Ishikawa (cell line): ENCODE measurements around the gene SH3PXD2A.

ENCODE experiments used
- CEBPB ChIP-seq: IDR thresholded peaks from 2 replicates; pipeline ENCODE4 v1.6.1; 2012
- CREB1 ChIP-seq: IDR thresholded peaks from 2 replicates; pipeline ENCODE4 v1.6.1; 2012; ENCODE audit warnings: low read depth
- EP300 ChIP-seq: IDR thresholded peaks from 2 replicates; pipeline ENCODE4 v1.6.1; 2012; ENCODE audit warnings: borderline replicate concordance
- NFIC ChIP-seq: IDR thresholded peaks from 2 replicates; pipeline ENCODE4 v1.6.1; 2012
- RAD21 ChIP-seq: IDR thresholded peaks from 2 replicates; pipeline ENCODE4 v1.6.1; 2012; ENCODE audit warnings: low read depth
- TAF1 ChIP-seq: IDR thresholded peaks from 2 replicates; pipeline ENCODE4 v1.6.1; 2012; ENCODE audit warnings: low read depth, mild to moderate bottlenecking
- TCF12 ChIP-seq: IDR thresholded peaks from 2 replicates; pipeline ENCODE4 v1.6.1; 2012; ENCODE audit warnings: low read depth
- TEAD4 ChIP-seq: IDR thresholded peaks from 2 replicates; pipeline ENCODE4 v1.6.1; 2012
- YY1 ChIP-seq: IDR thresholded peaks from 2 replicates; pipeline ENCODE4 v1.6.1; 2012; ENCODE audit warnings: low read depth
- TF ChIP-seq, protein P1 (sequence below): IDR thresholded peaks from 2 replicates; pipeline ENCODE4 v1.6.1; 2012
- TF ChIP-seq, protein P2 (sequence below): IDR thresholded peaks from 2 replicates; pipeline ENCODE4 v1.6.1; 2012
- TF ChIP-seq, protein P3 (sequence below): IDR thresholded peaks from 2 replicates; pipeline ENCODE4 v1.6.1; 2012; ENCODE audit warnings: low read depth, mild to moderate bottlenecking

DNA sequence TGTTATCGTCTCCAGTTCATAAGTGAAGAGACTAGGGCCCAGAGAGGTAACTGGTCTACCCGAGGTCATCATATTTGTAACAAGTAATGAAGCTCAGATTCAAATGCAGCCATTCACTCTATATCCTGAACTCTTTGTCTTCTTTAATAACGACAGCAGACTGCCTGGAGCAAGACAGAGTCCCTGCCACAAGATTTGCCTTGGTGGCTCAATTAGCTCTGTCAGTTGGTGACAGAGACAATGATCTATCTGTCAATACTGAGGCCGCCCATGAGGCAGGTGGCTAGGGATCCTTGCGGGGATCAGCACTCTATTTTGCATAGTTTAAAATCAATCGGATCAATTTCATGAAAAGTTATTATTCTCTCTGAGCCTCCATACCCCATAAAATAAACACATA is 43.9 kb downstream of the SH3PXD2A start:
- TF ChIP-seq TCF12 (no peak), CEBPB (no peak), EP300 (no peak), YY1 (no peak), RAD21 (no peak), TEAD4 (no peak), NFIC (no peak), CREB1 (no peak), TAF1 (no peak)
- TF ChIP-seq, protein P1, sequence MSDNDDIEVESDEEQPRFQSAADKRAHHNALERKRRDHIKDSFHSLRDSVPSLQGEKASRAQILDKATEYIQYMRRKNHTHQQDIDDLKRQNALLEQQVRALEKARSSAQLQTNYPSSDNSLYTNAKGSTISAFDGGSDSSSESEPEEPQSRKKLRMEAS: no peak
- TF ChIP-seq, protein P2, sequence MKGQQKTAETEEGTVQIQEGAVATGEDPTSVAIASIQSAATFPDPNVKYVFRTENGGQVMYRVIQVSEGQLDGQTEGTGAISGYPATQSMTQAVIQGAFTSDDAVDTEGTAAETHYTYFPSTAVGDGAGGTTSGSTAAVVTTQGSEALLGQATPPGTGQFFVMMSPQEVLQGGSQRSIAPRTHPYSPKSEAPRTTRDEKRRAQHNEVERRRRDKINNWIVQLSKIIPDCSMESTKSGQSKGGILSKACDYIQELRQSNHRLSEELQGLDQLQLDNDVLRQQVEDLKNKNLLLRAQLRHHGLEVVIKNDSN: no peak
- TF ChIP-seq, protein P3, sequence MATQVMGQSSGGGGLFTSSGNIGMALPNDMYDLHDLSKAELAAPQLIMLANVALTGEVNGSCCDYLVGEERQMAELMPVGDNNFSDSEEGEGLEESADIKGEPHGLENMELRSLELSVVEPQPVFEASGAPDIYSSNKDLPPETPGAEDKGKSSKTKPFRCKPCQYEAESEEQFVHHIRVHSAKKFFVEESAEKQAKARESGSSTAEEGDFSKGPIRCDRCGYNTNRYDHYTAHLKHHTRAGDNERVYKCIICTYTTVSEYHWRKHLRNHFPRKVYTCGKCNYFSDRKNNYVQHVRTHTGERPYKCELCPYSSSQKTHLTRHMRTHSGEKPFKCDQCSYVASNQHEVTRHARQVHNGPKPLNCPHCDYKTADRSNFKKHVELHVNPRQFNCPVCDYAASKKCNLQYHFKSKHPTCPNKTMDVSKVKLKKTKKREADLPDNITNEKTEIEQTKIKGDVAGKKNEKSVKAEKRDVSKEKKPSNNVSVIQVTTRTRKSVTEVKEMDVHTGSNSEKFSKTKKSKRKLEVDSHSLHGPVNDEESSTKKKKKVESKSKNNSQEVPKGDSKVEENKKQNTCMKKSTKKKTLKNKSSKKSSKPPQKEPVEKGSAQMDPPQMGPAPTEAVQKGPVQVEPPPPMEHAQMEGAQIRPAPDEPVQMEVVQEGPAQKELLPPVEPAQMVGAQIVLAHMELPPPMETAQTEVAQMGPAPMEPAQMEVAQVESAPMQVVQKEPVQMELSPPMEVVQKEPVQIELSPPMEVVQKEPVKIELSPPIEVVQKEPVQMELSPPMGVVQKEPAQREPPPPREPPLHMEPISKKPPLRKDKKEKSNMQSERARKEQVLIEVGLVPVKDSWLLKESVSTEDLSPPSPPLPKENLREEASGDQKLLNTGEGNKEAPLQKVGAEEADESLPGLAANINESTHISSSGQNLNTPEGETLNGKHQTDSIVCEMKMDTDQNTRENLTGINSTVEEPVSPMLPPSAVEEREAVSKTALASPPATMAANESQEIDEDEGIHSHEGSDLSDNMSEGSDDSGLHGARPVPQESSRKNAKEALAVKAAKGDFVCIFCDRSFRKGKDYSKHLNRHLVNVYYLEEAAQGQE: no peak
